NCI-H1436 (cell line): Measurements from ENCODE around the gene PAGE2B.
"Not testable (repeated sequence)": the region's sequence is repeated elsewhere in the genome, so short reads cannot be mapped to it uniquely, and the experiment has no call there.

Source experiments
- DNase-seq: peaks from one replicate; lab custom pipeline; 2025; lab: John Stamatoyannopoulos, UW

The PAGE2B gene

GRCh38 chrX:55074851-55075467 is at the start of gene PAGE2B:
PAGE2B (plus strand) TSS chrX:55075030; CDS start chrX:55076042, 1,012 bp downstream.
- no peak for DNase-seq

DNA sequence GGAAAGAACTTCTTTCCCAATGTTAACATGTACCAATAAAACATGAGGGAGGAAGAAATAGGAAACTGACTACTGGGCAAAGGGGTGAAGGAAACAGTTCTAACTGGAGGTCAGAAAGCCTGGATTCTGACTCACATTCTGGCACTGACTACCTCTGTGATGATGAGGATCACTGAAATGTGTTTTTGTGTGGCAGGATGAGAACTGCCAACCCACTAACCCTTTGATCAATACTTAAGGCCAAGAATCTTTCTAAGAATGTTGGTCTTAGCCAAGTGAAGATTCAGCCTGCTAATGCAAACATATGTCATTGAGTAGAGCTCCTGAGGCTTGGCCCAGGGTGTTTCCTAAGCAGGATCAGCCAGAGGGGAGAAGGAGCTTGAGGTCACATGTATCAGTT is 48.7 kb upstream of the PAGE2B start:
- DNase-seq, result no peak

- DNase-seq, result no peak
These were observed 48.0 kb upstream of the PAGE2B start for GRCh38 chrX:55026840-55027239.

- no peak for DNase-seq
These were observed 46.8 kb upstream of the PAGE2B start for GRCh38 chrX:55028040-55028439.

DNA sequence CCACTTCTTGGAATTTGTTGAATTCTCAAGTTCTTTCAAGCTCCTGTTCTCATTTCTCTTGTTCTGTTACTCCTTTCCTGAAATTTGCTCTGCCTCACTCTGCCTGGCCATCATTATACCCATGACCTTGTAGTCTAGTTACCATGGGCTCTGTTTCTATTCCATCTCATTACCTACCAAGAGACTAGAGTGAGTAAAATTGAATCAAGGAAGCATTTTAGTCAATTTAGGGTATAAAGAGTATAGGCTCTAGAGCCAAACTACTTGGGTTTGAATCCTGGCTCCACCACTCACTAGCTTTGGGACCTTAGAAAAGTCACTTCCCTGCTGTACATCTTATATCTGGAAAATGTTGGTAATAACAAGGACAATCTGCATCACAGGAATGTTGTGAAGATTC is 46.2 kb upstream of the PAGE2B start:
- DNase-seq, result no peak

GRCh38 chrX:55029291-55029690 is 45.5 kb upstream of the PAGE2B start:
- DNase-seq, result no peak

DNA sequence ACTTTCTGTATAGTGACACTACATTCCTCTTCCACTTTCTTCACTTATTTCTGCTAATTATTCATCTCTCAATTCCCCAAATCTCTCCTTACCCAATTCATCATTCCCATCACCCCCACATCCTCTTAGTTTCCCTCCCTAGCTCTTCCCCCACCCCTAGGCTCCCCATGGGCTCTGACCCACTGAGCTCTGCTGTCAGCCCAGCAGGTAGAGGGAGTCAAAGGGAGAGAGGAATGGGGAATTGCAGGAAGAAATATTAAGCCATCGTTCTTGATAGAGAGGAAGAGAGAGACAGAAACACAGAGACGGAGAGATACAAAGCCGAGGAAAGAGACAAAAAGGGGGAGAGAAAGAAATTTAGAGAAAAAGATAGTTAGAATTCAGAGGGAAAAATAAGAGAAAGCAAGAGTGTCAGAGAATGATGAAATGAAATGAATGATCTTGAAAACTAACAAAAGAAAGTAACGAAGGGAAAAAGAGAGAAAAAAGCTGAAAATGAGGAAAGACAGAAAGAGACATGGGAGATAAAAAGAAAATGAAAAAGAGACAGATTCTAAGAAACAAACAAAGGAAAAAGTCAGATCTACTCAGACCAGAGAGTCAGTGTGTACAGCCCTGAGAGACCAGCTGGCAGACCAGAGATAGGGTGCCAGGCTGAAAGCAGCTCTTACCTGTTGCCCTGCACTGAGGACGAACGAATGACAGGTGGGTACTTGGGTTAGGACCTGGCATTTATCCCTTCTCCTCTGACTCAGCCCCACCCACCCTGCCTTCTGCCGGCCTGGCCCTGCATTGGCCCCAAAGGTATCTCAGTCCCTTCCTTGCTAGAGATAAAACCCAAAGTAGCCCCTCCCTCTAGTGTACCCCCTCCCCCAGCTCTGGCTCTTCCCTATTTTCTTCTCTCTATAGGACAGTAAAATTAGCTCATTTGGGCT is 44.3 kb upstream of the PAGE2B start, which contains the start of gene ALAS2:
Gene ALAS2 (minus strand): TSS at position 707 of the 935 bp plus-strand sequence. CDS start 4,977 bp downstream, outside the sequence.
- DNase-seq, result no peak

GRCh38 chrX:55033429-55033828 is 41.4 kb upstream of the PAGE2B start:
- no peak for DNase-seq

GRCh38 chrX:55039471-55039870 is 35.4 kb upstream of the PAGE2B start:
- no peak for DNase-seq

- no peak for DNase-seq
These were observed 33.3 kb upstream of the PAGE2B start for GRCh38 chrX:55041514-55041913.

DNA sequence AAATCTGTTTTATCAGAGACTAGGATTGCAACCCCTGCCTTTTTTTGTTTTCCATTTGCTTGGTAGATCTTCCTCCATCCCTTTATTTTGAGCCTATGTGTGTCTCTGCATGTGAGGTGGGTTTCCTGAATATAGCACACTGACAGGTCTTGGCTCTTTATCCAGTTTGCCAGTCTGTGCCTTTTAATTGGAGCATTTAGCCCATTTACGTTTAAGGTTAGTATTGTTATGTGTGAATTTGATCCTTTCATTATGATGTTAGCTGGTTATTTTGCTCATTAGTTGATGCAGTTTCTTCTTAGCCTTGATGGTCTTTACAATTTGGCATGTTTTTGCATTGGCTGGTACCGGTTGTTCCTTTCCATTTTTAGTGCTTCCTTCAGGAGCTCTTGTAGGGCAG is 24.2 kb upstream of the PAGE2B start:
- DNase-seq, result not testable (repeated sequence)

DNA sequence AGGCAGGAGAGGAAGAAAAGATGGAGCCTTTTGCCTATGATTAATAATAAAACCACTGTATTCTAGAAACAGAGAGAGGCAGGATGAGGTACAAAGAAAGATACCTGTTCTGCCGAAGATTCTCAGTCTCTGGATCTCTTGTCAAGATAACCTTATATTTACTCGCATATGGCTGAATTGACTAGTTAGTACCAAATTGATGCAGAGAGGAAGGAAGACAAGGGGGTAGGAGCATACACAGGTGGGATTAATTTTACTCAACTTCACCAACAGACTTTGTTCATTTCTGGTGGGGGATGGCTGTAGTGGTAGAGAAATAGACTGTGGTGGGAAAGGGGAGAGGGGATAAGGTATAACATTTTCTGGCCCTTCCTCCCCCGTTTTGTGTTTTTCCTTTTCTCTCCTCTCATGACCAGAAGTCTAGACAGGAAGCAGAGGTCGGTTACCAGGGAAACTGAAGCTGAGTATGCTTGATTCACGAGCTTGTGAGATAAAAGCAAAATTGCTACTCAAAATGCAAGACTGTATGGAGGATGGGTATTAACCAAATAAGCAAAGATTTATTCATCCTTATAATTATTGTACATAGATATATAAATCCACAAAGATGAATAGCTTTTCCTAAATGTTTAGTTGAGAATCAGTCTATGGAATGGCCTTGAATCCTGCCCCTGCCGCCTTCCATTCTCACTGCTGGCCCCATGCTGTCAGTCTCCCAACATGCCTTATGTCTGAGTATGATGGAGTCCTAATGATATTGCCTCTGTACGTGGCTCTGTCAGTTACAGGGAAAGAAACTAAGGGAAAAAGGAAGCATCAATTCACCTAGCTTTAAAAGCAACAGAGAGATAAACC is 17.8 kb upstream of the PAGE2B start:
- DNase-seq, result no peak

GRCh38 chrX:55057675-55058249 is 17.1 kb upstream of the PAGE2B start:
- DNase-seq, result peak; percentile 17

GRCh38 chrX:55067180-55067579 is 7.7 kb upstream of the PAGE2B start:
- DNase-seq, result not testable (repeated sequence)

DNA sequence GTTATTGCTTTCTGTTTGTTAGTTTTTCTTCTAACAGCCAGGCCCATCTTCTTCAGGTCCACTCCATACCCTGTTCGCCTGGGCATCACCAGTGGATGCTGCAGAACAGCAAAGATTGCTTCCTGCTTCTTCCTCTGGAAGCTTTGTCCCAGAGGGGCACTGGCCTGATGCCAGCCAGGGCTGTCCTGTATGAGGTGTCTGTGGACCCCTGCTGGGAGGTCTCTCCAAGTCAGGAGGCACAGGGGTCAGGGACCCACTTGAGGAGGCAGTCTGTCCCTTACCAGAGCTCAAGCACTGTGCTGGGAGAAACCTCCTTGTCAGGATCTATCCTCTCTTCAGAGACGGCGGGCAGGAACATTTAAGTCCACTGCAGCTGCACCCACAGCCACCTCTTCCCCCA is 2.5 kb upstream of the PAGE2B start:
- no peak for DNase-seq

DNA sequence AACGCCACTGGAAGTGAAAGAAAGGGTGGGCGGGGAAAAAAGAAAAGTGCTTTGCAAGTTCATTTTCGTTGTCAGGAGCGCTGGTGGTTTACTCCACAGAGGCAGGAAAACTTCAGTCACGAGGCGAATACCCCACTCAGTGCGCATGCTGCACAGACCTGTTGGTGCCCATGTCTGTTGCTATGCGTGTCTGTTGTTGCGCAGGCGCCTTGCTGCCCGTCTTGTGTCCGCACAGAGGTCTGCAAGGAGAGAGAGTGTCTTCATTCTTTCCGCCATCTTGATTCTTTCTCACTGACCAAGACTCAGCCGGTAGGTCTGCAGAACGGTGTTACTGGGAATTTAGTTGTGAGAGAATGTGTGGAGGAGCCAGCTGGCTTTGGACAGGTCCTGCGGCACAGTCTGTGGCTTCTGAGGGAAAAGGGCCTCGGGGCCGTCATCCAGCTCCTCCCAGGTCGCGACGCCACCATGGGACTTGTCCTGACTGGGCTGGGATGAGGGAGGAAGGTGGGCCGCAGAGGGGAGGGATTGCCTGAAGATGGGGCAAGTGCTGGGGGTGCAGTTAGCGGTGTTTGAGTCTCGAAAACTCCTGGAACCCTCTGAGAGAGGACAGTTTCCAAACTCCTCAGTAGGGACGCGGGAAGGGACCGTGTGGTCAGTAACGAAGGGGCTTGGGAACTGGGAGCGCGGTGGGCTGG is 14.1 kb downstream of the PAGE2B start, which contains the start of gene PAGE2:
Gene PAGE2 (plus strand): TSS at position 224 of the 695 bp plus-strand sequence. CDS start 1,003 bp downstream, outside the sequence.
- no peak for DNase-seq

DNA sequence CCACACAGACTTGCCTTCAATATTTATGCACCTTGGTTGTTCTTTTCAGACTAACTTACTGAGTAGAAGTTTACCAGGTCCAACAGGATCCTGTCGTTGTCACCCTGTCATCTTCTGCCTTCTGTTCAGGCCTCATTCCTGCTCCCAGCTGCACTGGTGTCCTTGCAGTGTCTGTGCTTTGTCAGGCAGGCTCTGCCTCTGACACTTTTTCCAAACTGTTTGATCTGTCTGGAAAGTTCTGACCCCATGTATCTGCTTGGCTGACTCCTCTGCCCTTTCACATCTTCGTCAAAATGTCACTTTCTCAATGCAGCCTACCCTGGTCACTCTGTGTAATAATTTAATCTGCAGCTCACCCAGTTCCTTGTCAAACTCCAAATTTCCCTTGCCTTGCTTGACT is 23.9 kb downstream of the PAGE2B start:
- DNase-seq, result no peak

DNA sequence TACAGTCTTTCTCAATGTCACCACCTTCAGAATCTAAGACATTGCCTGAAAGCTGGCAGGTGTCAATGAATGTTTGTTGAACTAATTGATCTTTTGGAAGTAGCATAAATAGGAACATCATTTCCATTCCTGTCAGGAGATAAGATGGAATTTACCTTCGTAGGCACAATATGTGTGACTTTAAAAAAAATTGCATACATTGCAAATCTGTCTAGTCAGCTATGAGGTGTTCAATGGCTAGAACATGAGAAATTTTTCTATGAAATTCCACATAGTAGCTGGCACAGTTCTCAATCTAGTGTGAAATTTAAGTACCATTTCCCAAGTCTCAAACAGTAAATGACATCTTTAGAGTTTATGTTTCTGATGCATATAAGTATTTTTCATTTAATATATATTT is 24.3 kb downstream of the PAGE2B start:
- DNase-seq, result no peak

- no peak for DNase-seq
These were observed 27.9 kb downstream of the PAGE2B start for GRCh38 chrX:55102754-55103153.

DNA sequence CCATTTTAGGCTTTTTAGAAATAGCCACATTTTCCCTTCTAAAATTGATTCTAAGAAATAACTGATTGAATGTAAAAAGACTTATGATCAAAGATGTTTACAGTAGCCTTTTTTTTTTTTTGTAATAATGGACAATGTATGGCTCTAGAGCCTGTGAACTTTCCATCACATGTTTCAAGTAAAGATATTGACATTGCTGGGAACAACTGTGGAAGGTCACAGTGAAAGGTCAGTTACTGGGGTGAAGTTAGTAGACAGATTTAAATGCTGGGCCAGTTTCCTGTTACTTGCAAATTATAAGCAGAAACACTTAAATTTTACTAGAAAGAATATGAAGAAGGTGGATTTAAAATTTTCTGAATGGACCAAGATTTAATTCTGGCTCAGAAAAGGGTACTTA is 32.4 kb downstream of the PAGE2B start:
- DNase-seq, result no peak

DNA sequence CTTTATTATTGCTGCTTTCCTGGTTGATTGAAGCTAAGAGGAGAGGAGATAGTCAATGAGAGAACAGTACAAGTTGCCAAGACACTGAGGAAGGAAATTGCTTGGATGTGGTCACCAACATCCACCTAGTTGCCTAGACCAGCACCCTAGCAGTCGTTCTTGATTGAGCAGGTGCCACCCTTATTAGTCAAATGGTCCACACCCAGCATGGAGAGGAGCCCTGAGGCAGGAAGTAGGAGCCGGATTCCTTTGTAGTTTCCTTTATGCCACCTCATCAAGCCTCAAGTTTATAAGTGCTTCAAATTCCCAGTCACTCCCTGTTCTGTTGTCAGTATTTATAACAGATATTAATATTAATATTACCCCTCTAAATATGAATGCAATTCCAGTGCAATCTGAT is 33.1 kb downstream of the PAGE2B start:
- no peak for DNase-seq
